GM06990 (cell line): ENCODE results near the gene ARIH2.

Experiments used
- DNase-seq: peaks from one replicate; pipeline ENCODE4 v3.0.0-alpha.2; 2011; ENCODE audit not compliant: insufficient read length; ENCODE audit errors: extremely low read depth
- H3K27me3 ChIP-seq: replicated peaks from 2 replicates; pipeline ENCODE4 v1.6.0; 2011; ENCODE audit warnings: low read length; ENCODE audit not compliant: control insufficient read depth, insufficient read depth
- H3K36me3 ChIP-seq: 2 replicates; pipeline ENCODE4 v1.5.1; 2011; ENCODE audit warnings: low read length; ENCODE audit not compliant: control insufficient read depth, insufficient read depth
- H3K4me3 ChIP-seq: replicated peaks from 2 replicates; pipeline ENCODE4 v1.5.1; 2011; ENCODE audit warnings: low read depth, mild to moderate bottlenecking, control low read depth, low read length
- CTCF ChIP-seq: IDR thresholded peaks from 2 replicates; pipeline ENCODE4 v1.5.1; 2011; ENCODE audit warnings: low read length, control low read depth, mild to moderate bottlenecking, inconsistent platforms; ENCODE audit not compliant: insufficient read depth, poor library complexity, severe bottlenecking

ARIH2 gene

GRCh38 chr3:49004352-49005302, 86.0 kb downstream of the ARIH2 start:
- H3K4me3 ChIP-seq = no peak overlapping the region
- no peaks in the 10 kb centered on the region for H3K27me3 ChIP-seq
- no peak for TF ChIP-seq CTCF
- no peak for DNase-seq
- peaks cover 3% of the 10 kb centered on the region; the same call in 1 of the 2 replicates for H3K36me3 ChIP-seq

DNA sequence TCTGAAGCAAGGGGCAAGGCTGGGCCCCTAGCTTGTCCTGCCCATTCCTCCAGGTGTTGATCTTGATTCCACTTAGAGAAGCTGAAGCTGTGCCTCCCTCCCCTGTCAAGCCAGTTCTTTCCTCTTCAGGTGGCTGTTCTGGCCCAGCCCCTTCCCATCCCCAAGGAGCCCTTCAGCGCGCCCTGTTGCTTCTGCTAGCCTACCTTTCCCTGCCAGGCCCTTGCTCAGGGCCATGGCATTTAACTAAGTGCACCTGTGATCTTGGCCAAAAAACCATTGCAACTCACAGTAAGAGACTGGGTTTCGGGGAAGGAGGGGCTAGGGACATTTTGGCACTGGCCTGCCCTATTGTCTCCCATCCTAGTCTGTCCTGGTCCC, 86.7 kb downstream of the ARIH2 start:
- Histone ChIP-seq H3K27me3 (no peaks in the 10 kb centered on the region), H3K36me3 (peaks cover 3% of the 10 kb centered on the region; the same call in 1 of the 2 replicates), H3K4me3 (no peak overlapping the region)
- no peak for TF ChIP-seq CTCF
- DNase-seq = no peak

DNA sequence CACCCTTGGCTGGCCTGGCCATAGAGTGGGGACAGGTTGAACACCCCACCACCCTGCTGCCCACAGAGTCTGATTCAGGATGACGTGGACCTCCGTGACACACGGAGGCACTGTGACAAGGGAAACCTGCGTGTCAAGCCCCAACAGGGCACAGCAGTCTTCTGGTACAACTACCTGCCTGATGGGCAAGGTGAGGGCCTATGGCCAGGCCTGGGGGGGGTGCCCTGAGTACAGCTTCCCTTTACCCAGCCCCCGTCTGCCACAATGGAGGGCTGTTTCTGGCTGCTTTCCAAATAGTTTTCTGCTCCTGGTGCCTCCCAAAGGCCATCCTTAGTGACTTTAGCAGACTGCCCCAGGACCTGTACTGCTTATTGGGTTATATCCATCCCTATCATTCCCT, 87.4 kb downstream of the ARIH2 start:
- H3K36me3 ChIP-seq = peaks cover 3% of the 10 kb centered on the region; the same call in 1 of the 2 replicates
- no peak for DNase-seq
- no peak for TF ChIP-seq CTCF
- no peaks in the 10 kb centered on the region for H3K27me3 ChIP-seq
- H3K4me3 ChIP-seq = peak overlapping the region; percentile 79

DNA sequence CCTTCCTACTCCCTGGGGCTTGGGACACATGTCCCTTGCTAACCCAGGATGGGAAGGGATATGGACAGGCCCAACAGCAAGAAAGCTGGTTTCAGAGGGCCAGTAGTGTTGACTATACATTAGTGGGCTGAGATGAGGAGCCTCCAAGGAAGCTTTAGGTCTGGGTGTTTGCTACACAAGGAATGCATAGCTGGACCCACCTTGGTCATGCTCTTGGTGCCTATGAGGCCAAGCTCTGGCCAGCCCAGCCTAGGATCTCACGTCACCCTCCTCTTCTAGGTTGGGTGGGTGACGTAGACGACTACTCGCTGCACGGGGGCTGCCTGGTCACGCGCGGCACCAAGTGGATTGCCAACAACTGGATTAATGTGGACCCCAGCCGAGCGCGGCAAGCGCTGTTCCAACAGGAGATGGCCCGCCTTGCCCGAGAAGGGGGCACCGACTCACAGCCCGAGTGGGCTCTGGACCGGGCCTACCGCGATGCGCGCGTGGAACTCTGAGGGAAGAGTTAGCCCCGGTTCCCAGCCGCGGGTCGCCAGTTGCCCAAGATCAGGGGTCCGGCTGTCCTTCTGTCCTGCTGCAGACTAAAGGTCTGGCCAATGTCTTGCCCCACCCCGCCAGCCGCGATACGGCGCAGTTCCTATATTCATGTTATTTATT, 87.9 kb downstream of the ARIH2 start:
- Histone ChIP-seq H3K36me3 (peaks cover 3% of the 10 kb centered on the region), H3K27me3 (no peaks in the 10 kb centered on the region), H3K4me3 (peak overlapping the region; percentile 79)
- no peak for TF ChIP-seq CTCF
- no peak for DNase-seq

- H3K27me3 ChIP-seq = no peaks in the 10 kb centered on the region
- peak; percentile 55 for TF ChIP-seq CTCF
Measured at GRCh38 chr3:49007068-49007770, 88.6 kb downstream of the ARIH2 start, which contains the start of gene WDR6. Gene WDR6, plus strand, starts transcription at chr3:49007391. Its CDS starts 41 bp downstream, at chr3:49007432.

More at GRCh38 chr3:49007068-49007770, 88.6 kb downstream of the ARIH2 start, which contains the start of gene WDR6:
- Histone ChIP-seq H3K36me3 (peaks cover 9% of the 10 kb centered on the region), H3K4me3 (peak within 1 kb of the TSS; percentile 79)
- peak; percentile 99 for DNase-seq
